ENCODE results near the gene MPPED2. TPM values are rescaled to one million over a fixed set of nuclear protein-coding genes. Genes with fewer than 3 reads are reported as not detected.

The MPPED2 gene
- total RNA-seq, 1 donor from 2014 or later = 5.3 TPM

DNA sequence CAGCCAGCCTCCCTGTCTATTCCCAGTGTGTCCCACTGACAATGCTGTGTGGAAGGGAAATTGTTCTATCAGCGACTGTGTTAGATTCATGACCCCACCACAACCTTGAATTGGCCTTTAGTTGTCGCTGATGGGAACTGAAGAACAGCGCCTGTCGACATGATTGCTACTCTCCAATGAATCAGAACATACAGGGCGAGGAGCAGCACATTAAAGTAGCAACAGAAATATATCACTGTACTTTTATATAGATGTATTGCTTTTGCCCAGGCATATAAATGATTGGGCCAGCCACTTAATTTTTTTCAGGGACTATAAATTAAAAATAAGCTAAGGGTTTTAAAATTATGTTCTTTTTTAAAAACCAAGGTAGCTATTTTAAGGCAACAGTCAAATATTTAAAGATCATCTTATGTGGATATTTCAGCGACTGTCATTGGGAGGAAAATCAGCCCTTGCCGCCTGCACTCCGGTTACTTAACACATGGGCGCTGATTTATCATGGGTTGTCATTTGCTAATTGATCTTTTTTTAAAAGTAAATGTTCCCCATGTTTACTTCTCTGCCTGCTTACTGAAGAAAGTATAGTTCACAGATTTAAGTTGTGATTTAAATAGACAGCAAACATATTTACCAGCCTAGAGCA is 221.2 kb downstream of the MPPED2 start:
- H3K27ac ChIP-seq = no peak overlapping the region
- intact Hi-C loops (cut with DNase I) = no loop called here
- TF ChIP-seq, protein P1, sequence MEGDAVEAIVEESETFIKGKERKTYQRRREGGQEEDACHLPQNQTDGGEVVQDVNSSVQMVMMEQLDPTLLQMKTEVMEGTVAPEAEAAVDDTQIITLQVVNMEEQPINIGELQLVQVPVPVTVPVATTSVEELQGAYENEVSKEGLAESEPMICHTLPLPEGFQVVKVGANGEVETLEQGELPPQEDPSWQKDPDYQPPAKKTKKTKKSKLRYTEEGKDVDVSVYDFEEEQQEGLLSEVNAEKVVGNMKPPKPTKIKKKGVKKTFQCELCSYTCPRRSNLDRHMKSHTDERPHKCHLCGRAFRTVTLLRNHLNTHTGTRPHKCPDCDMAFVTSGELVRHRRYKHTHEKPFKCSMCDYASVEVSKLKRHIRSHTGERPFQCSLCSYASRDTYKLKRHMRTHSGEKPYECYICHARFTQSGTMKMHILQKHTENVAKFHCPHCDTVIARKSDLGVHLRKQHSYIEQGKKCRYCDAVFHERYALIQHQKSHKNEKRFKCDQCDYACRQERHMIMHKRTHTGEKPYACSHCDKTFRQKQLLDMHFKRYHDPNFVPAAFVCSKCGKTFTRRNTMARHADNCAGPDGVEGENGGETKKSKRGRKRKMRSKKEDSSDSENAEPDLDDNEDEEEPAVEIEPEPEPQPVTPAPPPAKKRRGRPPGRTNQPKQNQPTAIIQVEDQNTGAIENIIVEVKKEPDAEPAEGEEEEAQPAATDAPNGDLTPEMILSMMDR (IDR thresholded peaks at IDR 0.05) = no peak
- no peaks in the 10 kb centered on the region for H3K27me3 ChIP-seq
- no peak overlapping the region for H3K4me3 ChIP-seq
- no peaks in the 10 kb centered on the region for H3K4me1 ChIP-seq
- H3K36me3 ChIP-seq = no peaks in the 10 kb centered on the region
- H3K9me3 ChIP-seq = no peaks in the 10 kb centered on the region
- no peak for DNase-seq (ENCODE audit: low spot score in 2 of 2)

DNA sequence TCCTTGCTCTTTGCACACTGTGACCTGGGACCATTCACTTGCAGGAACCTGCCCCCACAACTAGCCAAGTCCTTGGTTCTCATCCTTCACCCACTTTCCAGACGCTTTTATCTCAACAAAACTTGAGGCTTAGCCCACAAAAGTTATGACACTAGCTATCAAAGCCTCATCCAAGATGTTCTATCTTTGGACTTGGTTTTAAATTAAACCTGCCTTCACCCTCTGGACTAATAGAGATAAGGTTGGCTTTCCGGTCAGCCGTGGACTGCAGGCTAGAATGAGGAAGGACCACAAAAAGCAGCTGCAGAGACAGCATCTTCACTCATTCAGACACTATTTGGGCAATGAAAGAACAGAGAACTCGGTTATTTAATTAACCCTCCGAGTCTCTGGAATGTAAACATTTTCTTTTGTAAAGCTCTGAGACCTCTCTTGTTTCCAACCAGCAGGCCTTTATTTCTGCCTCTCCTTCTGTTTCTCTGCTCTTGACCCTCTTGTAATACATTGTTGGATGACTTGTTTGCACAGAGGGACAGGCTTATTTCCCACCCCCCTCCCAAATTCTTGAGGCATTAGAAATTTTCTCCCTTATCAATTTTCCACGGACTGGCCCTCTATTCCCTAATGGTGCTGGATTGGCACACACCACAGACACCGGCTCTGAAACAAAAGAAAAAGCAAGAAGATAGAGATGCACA is 221.9 kb downstream of the MPPED2 start:
- Histone ChIP-seq H3K4me3 (no peak overlapping the region), H3K27me3 (no peaks in the 10 kb centered on the region), H3K4me1 (no peaks in the 10 kb centered on the region), H3K27ac (no peak overlapping the region), H3K36me3 (no peaks in the 10 kb centered on the region), H3K9me3 (no peaks in the 10 kb centered on the region)
- intact Hi-C loops (cut with DNase I) = no loop called here
- no peak for DNase-seq (ENCODE audit: low spot score in 2 of 2)
- TF ChIP-seq, protein P1 (IDR thresholded peaks at IDR 0.05) = no peak

DNA sequence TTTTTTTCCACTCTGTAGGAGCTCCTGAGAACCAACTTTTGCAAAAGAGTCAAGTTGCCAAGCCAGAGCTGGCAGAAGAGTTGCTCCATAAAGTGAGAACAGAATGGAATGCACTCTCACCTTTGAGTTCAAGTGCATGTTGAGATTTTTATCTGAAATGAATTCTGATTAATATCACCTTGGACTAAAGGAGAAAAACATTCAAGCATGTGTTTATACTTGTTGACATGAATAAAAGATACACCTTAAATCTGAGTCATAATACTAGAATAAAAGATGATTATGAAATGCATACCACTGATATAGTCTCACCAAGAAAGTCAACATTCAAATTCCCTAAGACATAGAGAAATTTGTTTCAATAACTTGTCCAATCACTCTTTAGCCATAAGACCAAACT is 225.4 kb downstream of the MPPED2 start:
- intact Hi-C loops (cut with DNase I) = no loop called here
- TF ChIP-seq, protein P1 (IDR thresholded peaks at IDR 0.05) = no peak
- Histone ChIP-seq H3K4me3 (no peak overlapping the region), H3K36me3 (no peaks in the 10 kb centered on the region), H3K27me3 (no peaks in the 10 kb centered on the region), H3K9me3 (no peaks in the 10 kb centered on the region), H3K4me1 (no peaks in the 10 kb centered on the region), H3K27ac (no peak overlapping the region)
- no peak for DNase-seq (ENCODE audit: low spot score in 2 of 2)

All from ascending aorta (tissue), 2 donors.